ENCODE measurements around the gene MYOT.
"Not testable (repeated sequence)": the region's sequence is repeated elsewhere in the genome, so short reads cannot be mapped to it uniquely, and the experiment has no call there.

DNA sequence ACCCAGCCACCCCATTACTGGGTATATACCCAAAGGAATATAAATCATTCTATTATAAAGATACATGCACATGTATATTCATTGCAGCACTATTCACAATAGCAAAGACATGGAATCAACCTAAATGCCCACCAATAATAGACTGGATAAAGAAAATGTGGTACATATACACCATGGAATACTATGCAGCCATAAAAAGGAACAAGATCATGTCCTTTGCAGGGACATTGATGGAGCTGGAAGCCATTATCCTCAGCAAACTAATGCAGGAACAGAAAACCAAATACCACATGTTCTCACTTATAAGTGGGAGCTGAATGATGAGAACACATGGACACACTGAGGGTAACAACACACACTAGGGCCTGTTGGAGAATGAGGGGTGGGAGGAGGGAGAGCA is 14.5 kb upstream of the MYOT start:
- TF ChIP-seq, protein P1, sequence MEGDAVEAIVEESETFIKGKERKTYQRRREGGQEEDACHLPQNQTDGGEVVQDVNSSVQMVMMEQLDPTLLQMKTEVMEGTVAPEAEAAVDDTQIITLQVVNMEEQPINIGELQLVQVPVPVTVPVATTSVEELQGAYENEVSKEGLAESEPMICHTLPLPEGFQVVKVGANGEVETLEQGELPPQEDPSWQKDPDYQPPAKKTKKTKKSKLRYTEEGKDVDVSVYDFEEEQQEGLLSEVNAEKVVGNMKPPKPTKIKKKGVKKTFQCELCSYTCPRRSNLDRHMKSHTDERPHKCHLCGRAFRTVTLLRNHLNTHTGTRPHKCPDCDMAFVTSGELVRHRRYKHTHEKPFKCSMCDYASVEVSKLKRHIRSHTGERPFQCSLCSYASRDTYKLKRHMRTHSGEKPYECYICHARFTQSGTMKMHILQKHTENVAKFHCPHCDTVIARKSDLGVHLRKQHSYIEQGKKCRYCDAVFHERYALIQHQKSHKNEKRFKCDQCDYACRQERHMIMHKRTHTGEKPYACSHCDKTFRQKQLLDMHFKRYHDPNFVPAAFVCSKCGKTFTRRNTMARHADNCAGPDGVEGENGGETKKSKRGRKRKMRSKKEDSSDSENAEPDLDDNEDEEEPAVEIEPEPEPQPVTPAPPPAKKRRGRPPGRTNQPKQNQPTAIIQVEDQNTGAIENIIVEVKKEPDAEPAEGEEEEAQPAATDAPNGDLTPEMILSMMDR (IDR thresholded peaks at IDR 0.05; ENCODE audit: low read depth, low read length, poor library complexity, severe bottlenecking), result not testable (repeated sequence)
- not testable (repeated sequence) for TF ChIP-seq EZH2phosphoT487 (IDR thresholded peaks at IDR 0.05; ENCODE audit: borderline replicate concordance, low read length)

All from DOHH2 (cell line).